ENCODE results near the gene C16orf46. TPM values are rescaled to one million over a fixed set of nuclear protein-coding genes. Genes with fewer than 3 reads are reported as not detected.
A peak's percentile ranks its signal among the peaks of the same experiment; 100 is the strongest.

The C16orf46 gene
- total and polyA plus RNA-seq, 2 experiments from 2014 or later: 0.59 to 1.4 TPM

GRCh38 chr16:81066681-81067080 lies 10.4 kb downstream of the C16orf46 start:
- H3K4me1 ChIP-seq (ENCODE audit: insufficient read depth): peaks cover 11% of the 10 kb centered on the region
- no peak overlapping the region for H2AFZ ChIP-seq
- H3F3A ChIP-seq (replicated peaks; ENCODE audit: low read depth): no peaks in the 10 kb centered on the region
- Mint-ChIP-seq H3K27ac (no peak overlapping the region), H3K4me3 (no peak overlapping the region), H3K36me3 (ENCODE audit: low read depth) (no peaks in the 10 kb centered on the region), H3K9me3 (no peaks in the 10 kb centered on the region), H3K4me1 (peaks cover 13% of the 10 kb centered on the region), H3K27me3 (ENCODE audit: insufficient read depth, low read depth, poor library complexity) (peaks cover 2% of the 10 kb centered on the region)
- H3K79me2 ChIP-seq (replicated peaks; ENCODE audit: insufficient read depth): no peaks in the 10 kb centered on the region
- H3K4me3 ChIP-seq: no peak overlapping the region
- TF ChIP-seq REST (IDR thresholded peaks at IDR 0.05; ENCODE audit: unreplicated experiment) (no peak), JUNB (IDR thresholded peaks at IDR 0.05; ENCODE audit: unreplicated experiment) (no peak), EZH2phosphoT487 (IDR thresholded peaks at IDR 0.05; ENCODE audit: unreplicated experiment) (no peak), ETS1 (IDR thresholded peaks at IDR 0.05) (no peak), CREB1 (CRISPR knock-in tag; IDR thresholded peaks at IDR 0.05; ENCODE audit: low read depth) (no peak)
- no peak for ATAC-seq
- H3K27me3 ChIP-seq (ENCODE audit: insufficient read depth): no peaks in the 10 kb centered on the region
- no peaks in the 10 kb centered on the region for H3K9me2 ChIP-seq (ENCODE audit: insufficient read depth)
- no peaks in the 10 kb centered on the region for H4K20me1 ChIP-seq (replicated peaks; ENCODE audit: insufficient read depth)
- H3K27ac ChIP-seq (ENCODE audit: low read depth): no peak overlapping the region
- no peak for DNase-seq (ENCODE audit: low spot score)
- H3K36me3 ChIP-seq (ENCODE audit: insufficient read depth): no peaks in the 10 kb centered on the region
- no peak overlapping the region for H3K4me2 ChIP-seq

- H3K27ac ChIP-seq (ENCODE audit: low read depth): 0 out of 2 replicates have a peak overlapping the region, but pooled peaks have one; percentile 39
- no peaks in the 10 kb centered on the region for H3K36me3 ChIP-seq (ENCODE audit: insufficient read depth)
- H3K4me1 ChIP-seq (ENCODE audit: insufficient read depth): peaks cover 19% of the 10 kb centered on the region
- TF ChIP-seq, protein P1, sequence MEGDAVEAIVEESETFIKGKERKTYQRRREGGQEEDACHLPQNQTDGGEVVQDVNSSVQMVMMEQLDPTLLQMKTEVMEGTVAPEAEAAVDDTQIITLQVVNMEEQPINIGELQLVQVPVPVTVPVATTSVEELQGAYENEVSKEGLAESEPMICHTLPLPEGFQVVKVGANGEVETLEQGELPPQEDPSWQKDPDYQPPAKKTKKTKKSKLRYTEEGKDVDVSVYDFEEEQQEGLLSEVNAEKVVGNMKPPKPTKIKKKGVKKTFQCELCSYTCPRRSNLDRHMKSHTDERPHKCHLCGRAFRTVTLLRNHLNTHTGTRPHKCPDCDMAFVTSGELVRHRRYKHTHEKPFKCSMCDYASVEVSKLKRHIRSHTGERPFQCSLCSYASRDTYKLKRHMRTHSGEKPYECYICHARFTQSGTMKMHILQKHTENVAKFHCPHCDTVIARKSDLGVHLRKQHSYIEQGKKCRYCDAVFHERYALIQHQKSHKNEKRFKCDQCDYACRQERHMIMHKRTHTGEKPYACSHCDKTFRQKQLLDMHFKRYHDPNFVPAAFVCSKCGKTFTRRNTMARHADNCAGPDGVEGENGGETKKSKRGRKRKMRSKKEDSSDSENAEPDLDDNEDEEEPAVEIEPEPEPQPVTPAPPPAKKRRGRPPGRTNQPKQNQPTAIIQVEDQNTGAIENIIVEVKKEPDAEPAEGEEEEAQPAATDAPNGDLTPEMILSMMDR (conservative IDR thresholded peaks at IDR 0.05; ENCODE audit: low read depth in 2 of 2): peak in 1 of 2 experiments; percentile 53; a peak in 2 of 4 replicates
- no peak for TF ChIP-seq ZNF114 (CRISPR knock-in tag; IDR thresholded peaks at IDR 0.05)
- 0 out of 2 replicates have a peak, but pooled peaks cover 3% of the 10 kb centered on the region for H3F3A ChIP-seq (replicated peaks; ENCODE audit: low read depth)
- H4K20me1 ChIP-seq (replicated peaks; ENCODE audit: insufficient read depth): no peaks in the 10 kb centered on the region
- H3K9me2 ChIP-seq (ENCODE audit: insufficient read depth): no peaks in the 10 kb centered on the region
- no peak overlapping the region for H3K4me3 ChIP-seq
- Mint-ChIP-seq H3K9me3 (no peaks in the 10 kb centered on the region), H3K4me3 (no peak overlapping the region), H3K27me3 (ENCODE audit: insufficient read depth, low read depth, poor library complexity) (peaks cover 2% of the 10 kb centered on the region), H3K36me3 (ENCODE audit: low read depth) (no peaks in the 10 kb centered on the region; the same call in 2 of the 3 replicates), H3K4me1 (peaks cover 23% of the 10 kb centered on the region), H3K27ac (no peak overlapping the region)
- no peak for DNase-seq (ENCODE audit: low spot score)
- H3K79me2 ChIP-seq (replicated peaks; ENCODE audit: insufficient read depth): no peaks in the 10 kb centered on the region
- H3K4me2 ChIP-seq: 0 out of 2 replicates have a peak overlapping the region, but pooled peaks have one; percentile 66
- no peaks in the 10 kb centered on the region for H3K27me3 ChIP-seq (ENCODE audit: insufficient read depth)
- peak; percentile 61 for ATAC-seq
- H2AFZ ChIP-seq: peak overlapping the region; percentile 85; the same call in 1 of the 2 replicates
Measured at GRCh38 chr16:81061871-81062608, 15.0 kb downstream of the C16orf46 start.

Data from GM23338 (cell line).